A673 (cell line): Measurements from ENCODE around the gene LGALS3. TPM values are rescaled to one million over a fixed set of nuclear protein-coding genes. Genes with fewer than 3 reads are reported as not detected.
A peak's percentile ranks its signal among the peaks of the same experiment; 100 is the strongest.

ENCODE experiments used
- BruUV-seq: library from RNA; stranded (reverse); fragments of 400-500 nt; replicated peaks from 2 replicates; lab custom pipeline; 2021; lab: Mats Ljungman, UMichigan
- CTCF ChIA-PET: fragments of 300-600 bp; sonication (Branson Sonifier 250); formaldehyde crosslinking; loops from one replicate; lab custom pipeline; 2022; ENCODE audit warnings: antibody characterized with exemption; lab: Charles Lee
- POLR2A ChIA-PET: fragments of 300-600 bp; sonication (Branson Sonifier 250); formaldehyde crosslinking; loops from one replicate; lab custom pipeline; 2022; ENCODE audit warnings: antibody characterized with exemption; ENCODE audit not compliant: low non-redundant PET; lab: Charles Lee
- DNase-seq: peaks from one replicate; pipeline ENCODE4 v3.0.0-alpha.2; 2015; ENCODE audit warnings: low spot score
- H3K27ac ChIP-seq: fragments of 200-600 bp; sonication (generic); 2 replicates; pipeline ENCODE4 v1.5.1; 2016; ENCODE audit warnings: mixed run types, low read depth, mild to moderate bottlenecking, mixed read lengths, antibody characterized with exemption, low read length; ENCODE audit not compliant: poor library complexity, severe bottlenecking
- H3K27me3 ChIP-seq: fragments of 200-600 bp; sonication (generic); replicated peaks from 2 replicates; pipeline ENCODE4 v1.6.1; 2017; ENCODE audit warnings: mixed run types, low read depth, mild to moderate bottlenecking, mixed read lengths, antibody characterized with exemption, low read length; ENCODE audit not compliant: insufficient read depth, poor library complexity
- H3K36me3 ChIP-seq: fragments of 200-600 bp; sonication (generic); 2 replicates; pipeline ENCODE4 v1.6.1; 2016; ENCODE audit warnings: mixed run types, mild to moderate bottlenecking, mixed read lengths, antibody characterized with exemption, low read length; ENCODE audit not compliant: insufficient read depth, poor library complexity, severe bottlenecking
- H3K4me1 ChIP-seq: fragments of 200-600 bp; sonication (generic); 2 replicates; pipeline ENCODE4 v1.6.1; 2017; ENCODE audit warnings: mixed run types, mild to moderate bottlenecking, mixed read lengths, antibody characterized with exemption, low read length; ENCODE audit not compliant: insufficient read depth, poor library complexity, severe bottlenecking
- H3K4me3 ChIP-seq: fragments of 200-600 bp; sonication (generic); 2 replicates; pipeline ENCODE4 v1.5.1; 2016; ENCODE audit warnings: low read depth, mixed run types, mild to moderate bottlenecking, mixed read lengths, low read length; ENCODE audit not compliant: poor library complexity, severe bottlenecking
- H3K9me3 ChIP-seq: fragments of 200-600 bp; sonication (generic); 2 replicates; pipeline ENCODE4 v1.6.1; 2016; ENCODE audit warnings: mixed run types, low read depth, mild to moderate bottlenecking, mixed read lengths, antibody characterized with exemption, low read length; ENCODE audit not compliant: poor library complexity, severe bottlenecking
- EZH2 ChIP-seq: fragments of 200-600 bp; sonication (generic); IDR thresholded peaks from 2 replicates; pipeline ENCODE4 v1.6.1; 2017; ENCODE audit warnings: borderline replicate concordance, low read depth, mild to moderate bottlenecking, mixed read lengths, antibody characterized with exemption, low read length; ENCODE audit not compliant: poor library complexity, severe bottlenecking
- intact Hi-C: fragments of 100-400 bp; cut with micrococcal nuclease; formaldehyde crosslinking; loops from one replicate; pipeline ENCODE4 v1.10.0; 2022; ENCODE audit not compliant: unreplicated experiment
- total RNA-seq: library from RNA; stranded (reverse); gene quantifications from 2 replicates; pipeline ENCODE4 v1.2.3, GENCODE V29; 2021
- TF ChIP-seq, protein P1 (sequence below): fragments of 300-800, 200-600 bp; sonication (generic); conservative IDR thresholded peaks from 2 replicates; pipeline ENCODE4 v1.5.1; 2017; ENCODE audit warnings: low read depth, mild to moderate bottlenecking, antibody characterized with exemption, low read length, moderate library complexity, mixed read lengths

The LGALS3 gene
- total RNA-seq, 1 experiment from 2014 or later: 11.0 TPM

DNA sequence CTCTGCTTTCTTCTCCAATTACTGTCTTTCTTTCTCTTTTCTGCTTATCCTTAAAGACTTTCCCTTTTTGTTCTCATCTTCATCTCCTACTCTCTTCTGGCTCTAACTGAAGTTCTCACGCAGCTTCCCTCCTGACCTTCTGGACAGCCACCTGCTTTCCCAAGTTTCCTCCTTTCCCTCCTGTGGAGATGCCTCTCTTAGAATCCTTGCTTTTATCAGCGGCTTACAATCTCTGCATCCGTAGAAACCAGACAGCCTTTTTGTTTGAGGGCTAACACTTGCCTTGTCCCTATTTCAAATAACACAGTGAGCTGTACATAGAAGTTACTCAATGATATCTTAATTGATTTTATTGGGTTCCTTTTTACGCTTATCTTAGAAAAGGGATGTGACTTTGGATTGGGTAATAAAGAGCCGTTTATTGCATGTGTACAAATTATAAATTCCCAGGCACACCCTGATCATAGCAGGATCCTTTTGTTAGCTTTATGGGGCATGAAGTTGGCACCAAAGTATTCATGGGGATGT lies 2.1 kb upstream of the LGALS3 start:
- Histone ChIP-seq H3K9me3 (no peaks in the 10 kb centered on the region), H3K27ac (no peak overlapping the region), H3K27me3 (no peaks in the 10 kb centered on the region), H3K36me3 (no peaks in the 10 kb centered on the region), H3K4me3 (no peak overlapping the region), H3K4me1 (peaks cover 11% of the 10 kb centered on the region)
- intact Hi-C loops: no loop called here
- no peak for DNase-seq
- POLR2A ChIA-PET: no interaction called here
- no TSS peak for BruUV-seq
- CTCF ChIA-PET: no interaction called here
- TF ChIP-seq, protein P1, sequence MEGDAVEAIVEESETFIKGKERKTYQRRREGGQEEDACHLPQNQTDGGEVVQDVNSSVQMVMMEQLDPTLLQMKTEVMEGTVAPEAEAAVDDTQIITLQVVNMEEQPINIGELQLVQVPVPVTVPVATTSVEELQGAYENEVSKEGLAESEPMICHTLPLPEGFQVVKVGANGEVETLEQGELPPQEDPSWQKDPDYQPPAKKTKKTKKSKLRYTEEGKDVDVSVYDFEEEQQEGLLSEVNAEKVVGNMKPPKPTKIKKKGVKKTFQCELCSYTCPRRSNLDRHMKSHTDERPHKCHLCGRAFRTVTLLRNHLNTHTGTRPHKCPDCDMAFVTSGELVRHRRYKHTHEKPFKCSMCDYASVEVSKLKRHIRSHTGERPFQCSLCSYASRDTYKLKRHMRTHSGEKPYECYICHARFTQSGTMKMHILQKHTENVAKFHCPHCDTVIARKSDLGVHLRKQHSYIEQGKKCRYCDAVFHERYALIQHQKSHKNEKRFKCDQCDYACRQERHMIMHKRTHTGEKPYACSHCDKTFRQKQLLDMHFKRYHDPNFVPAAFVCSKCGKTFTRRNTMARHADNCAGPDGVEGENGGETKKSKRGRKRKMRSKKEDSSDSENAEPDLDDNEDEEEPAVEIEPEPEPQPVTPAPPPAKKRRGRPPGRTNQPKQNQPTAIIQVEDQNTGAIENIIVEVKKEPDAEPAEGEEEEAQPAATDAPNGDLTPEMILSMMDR: no peak
- no peak for TF ChIP-seq EZH2

DNA sequence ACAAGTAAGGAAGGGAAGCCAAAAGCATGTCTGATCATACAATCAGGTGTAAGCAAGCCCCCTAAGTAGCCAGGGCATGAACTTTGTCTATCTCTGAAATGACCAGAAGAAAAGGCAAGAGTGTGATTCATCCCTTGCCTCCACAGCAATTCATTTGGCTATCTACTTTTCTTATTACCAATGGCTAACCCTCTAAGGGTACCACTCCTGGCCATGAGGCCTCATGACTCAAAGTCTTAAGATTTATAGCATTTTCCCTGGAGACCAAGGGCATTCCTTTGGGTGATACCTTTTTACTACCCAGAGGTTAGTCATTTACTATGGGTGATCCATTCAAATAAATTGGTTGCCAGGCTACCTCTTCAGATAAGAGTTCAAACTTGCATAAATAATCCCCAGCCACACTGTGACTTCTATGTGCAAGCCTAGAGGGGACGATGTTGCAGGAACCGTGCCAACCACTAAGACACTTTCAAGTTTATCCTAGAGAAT lies 1.5 kb upstream of the LGALS3 start:
- BruUV-seq: no TSS peak
- CTCF ChIA-PET: no interaction called here
- H3K27me3 ChIP-seq: no peaks in the 10 kb centered on the region

DNA sequence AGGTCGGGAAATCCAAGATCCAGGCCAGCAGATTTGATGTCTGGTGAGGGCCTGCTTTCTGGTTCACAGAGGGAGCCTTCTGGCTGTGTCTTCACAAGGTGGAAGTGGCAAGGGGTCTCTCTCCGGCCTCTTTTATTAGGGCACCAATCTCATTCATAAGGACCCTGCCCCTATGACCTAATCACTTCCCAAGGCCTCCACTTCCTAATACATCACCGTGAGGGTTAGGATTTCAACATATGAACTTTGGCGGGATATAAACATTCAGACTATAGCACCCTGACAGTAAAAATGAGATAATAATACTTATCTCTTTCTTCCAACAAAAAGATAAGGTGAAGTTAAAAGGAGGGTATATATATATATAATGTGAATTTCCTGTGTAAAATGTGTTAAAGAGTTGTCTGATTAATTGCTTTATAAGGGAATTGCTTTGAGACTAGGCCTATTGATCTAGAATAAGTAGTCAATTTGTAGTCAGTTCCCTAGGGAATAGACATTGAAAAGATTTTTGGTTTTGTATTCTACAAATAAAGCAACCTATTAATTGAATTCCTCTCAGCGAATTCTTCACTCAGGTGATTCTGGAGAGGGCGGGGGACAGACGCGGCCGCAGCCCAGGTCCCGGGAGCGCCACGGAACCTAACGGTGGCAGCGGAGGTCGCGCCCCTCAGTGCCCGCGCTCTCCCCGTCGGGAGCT lies 516 bp upstream of the LGALS3 start:
- Histone ChIP-seq H3K4me1 (peaks cover 7% of the 10 kb centered on the region), H3K36me3 (no peaks in the 10 kb centered on the region), H3K9me3 (no peaks in the 10 kb centered on the region), H3K27ac (no peak overlapping the region), H3K4me3 (peak overlapping the region; percentile 53), H3K27me3 (no peaks in the 10 kb centered on the region)
- ChIA-PET CTCF (no interaction called here), POLR2A (no interaction called here)
- no peak for TF ChIP-seq EZH2
- TF ChIP-seq, protein P1: no peak
- no TSS peak for BruUV-seq
- no peak for DNase-seq
- intact Hi-C loops: no loop called here

More for the DNA sequence above, 1.5 kb upstream of the LGALS3 start:
- no peak for TF ChIP-seq EZH2
- TF ChIP-seq, protein P1: no peak
- POLR2A ChIA-PET: no interaction called here
- no peaks in the 10 kb centered on the region for H3K36me3 ChIP-seq
- H3K27ac ChIP-seq: no peak overlapping the region
- intact Hi-C loops: no loop called here
- H3K4me3 ChIP-seq: no peak overlapping the region
- no peaks in the 10 kb centered on the region for H3K9me3 ChIP-seq
- no peak for DNase-seq
- H3K4me1 ChIP-seq: peaks cover 11% of the 10 kb centered on the region
